ENCODE results near the gene PAX5. TPM values are rescaled to one million over a fixed set of nuclear protein-coding genes. Genes with fewer than 3 reads are reported as not detected.

PAX5 gene
- total RNA-seq, 4 donors from 2014 or later = 0.55 TPM; not detected in 3

DNA sequence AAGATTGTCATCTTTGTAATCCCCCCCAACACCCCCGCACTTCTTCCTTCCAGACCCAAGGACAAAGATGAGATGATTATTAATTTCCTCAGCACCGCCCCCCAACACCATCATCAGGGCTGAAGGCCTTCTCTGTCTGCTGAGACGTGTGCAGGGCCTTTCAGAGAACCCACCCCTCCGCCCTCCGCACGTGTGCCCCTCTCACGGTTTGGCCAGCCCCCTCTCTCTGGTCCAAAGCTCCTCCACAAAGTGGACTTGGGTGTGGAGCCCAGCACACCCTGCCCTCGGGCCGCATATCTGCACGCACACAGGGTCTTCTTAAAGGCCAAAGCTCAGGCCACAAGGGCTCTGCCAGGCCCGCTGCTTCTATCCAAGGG is 32.0 kb downstream of the PAX5 start:
- Histone ChIP-seq H3K4me1 (no peaks in the 10 kb centered on the region), H3K27me3 (peaks cover 0 to 45% of the 10 kb centered on the region in 2 donors), H3K27ac (no peak overlapping the region), H3K36me3 (no peaks in the 10 kb centered on the region), H3K4me3 (no peak overlapping the region), H3K9me3 (no peaks in the 10 kb centered on the region)
- DNase-seq = no peak
- TF ChIP-seq POLR2A (IDR thresholded peaks at IDR 0.05) = no peak
- TF ChIP-seq, protein P1, sequence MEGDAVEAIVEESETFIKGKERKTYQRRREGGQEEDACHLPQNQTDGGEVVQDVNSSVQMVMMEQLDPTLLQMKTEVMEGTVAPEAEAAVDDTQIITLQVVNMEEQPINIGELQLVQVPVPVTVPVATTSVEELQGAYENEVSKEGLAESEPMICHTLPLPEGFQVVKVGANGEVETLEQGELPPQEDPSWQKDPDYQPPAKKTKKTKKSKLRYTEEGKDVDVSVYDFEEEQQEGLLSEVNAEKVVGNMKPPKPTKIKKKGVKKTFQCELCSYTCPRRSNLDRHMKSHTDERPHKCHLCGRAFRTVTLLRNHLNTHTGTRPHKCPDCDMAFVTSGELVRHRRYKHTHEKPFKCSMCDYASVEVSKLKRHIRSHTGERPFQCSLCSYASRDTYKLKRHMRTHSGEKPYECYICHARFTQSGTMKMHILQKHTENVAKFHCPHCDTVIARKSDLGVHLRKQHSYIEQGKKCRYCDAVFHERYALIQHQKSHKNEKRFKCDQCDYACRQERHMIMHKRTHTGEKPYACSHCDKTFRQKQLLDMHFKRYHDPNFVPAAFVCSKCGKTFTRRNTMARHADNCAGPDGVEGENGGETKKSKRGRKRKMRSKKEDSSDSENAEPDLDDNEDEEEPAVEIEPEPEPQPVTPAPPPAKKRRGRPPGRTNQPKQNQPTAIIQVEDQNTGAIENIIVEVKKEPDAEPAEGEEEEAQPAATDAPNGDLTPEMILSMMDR (IDR thresholded peaks at IDR 0.05) = no peak
- intact Hi-C loops (cut with DNase I; ENCODE audit: low total_unique reads) = no loop called here

DNA sequence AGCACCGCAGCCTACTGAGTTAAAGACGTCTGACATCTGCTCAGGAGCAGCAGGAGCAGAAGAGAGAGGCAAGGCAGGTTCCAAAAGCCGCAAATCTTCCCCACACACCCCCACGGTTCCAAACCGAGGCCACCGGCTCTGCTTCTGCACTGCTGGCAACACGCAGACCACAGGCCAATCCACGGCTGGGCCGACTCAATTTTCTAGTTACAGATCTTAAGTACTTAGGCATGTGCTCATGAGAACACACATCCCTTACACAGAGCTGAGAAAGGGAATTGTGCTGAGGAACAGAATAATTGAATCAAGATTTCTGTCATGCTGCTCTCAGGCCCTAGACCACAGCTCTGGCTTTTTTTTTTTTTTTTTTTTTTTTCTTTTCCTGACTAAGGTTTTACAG is 32.6 kb downstream of the PAX5 start:
- no peak for DNase-seq
- Histone ChIP-seq H3K4me3 (no peak overlapping the region), H3K36me3 (no peaks in the 10 kb centered on the region), H3K27ac (no peak overlapping the region), H3K27me3 (peaks cover 0 to 45% of the 10 kb centered on the region in 2 donors), H3K4me1 (no peaks in the 10 kb centered on the region), H3K9me3 (no peaks in the 10 kb centered on the region)
- TF ChIP-seq, protein P1 (IDR thresholded peaks at IDR 0.05) = no peak
- TF ChIP-seq POLR2A (IDR thresholded peaks at IDR 0.05) = no peak
- intact Hi-C loops (cut with DNase I; ENCODE audit: low total_unique reads) = no loop called here

DNA sequence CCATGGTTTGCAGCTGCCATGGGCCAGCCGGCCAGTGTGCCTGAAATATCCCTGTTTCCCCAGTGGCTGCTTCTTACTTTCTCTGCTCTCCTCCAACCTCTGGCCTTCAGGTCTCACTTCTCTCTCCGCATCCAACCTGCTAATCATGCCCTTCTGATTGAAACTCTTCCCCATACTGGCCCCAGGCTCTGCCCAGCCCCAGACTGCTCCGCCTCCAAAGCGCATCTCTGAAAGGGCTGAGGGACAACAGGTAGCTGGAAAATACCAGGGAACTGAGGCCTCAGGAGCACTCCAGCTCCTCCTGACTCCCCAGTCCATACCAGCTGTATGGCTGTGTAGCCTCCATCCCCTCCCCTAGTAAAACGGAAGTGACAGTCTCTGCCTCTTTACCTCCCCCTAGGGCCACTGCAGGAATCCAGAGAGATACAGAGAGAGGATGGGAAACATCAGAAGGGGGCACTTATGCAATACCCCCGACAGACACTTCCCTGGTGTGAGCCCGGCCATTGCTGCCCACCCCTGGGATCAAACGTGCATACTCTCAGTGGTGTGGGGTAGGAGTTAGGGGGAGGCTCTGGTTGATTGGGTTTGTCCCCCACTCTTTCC is 34.2 kb downstream of the PAX5 start:
- TF ChIP-seq, protein P1 (IDR thresholded peaks at IDR 0.05) = no peak
- no peak for TF ChIP-seq POLR2A (IDR thresholded peaks at IDR 0.05)
- Histone ChIP-seq H3K27ac (no peak overlapping the region), H3K4me3 (no peak overlapping the region), H3K4me1 (no peaks in the 10 kb centered on the region), H3K27me3 (peaks cover 0 to 32% of the 10 kb centered on the region in 2 donors), H3K36me3 (no peaks in the 10 kb centered on the region), H3K9me3 (no peaks in the 10 kb centered on the region)
- DNase-seq = no peak
- intact Hi-C loops (cut with DNase I; ENCODE audit: low total_unique reads) = no loop called here

DNA sequence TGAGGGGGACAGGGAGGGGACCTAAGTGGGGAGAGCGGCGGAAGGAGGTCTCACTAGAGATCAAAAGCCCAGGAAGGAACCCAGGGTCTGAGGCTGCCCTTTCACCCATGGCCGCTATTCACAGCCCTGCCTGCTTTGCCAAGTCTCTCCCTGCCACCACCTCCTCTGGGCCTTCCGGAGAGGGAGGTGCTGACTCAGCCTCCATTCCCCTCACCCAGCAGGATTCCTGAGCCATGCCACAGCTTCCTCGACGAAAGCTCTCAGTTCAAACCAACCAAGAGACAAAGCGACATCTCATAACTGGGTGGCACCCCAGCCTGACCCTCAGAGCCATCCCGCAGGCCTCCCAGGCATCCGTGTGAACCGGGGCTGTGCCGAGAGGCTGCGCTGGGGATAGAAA is 36.7 kb downstream of the PAX5 start:
- DNase-seq = no peak
- H3K27me3 ChIP-seq = peaks cover 0 to 15% of the 10 kb centered on the region in 2 donors
- no peak overlapping the region for H3K4me3 ChIP-seq
- no peaks in the 10 kb centered on the region for H3K4me1 ChIP-seq
- H3K27ac ChIP-seq = no peak overlapping the region
- intact Hi-C loops (cut with DNase I; ENCODE audit: low total_unique reads) = no loop called here
- no peak for TF ChIP-seq POLR2A (IDR thresholded peaks at IDR 0.05)
- TF ChIP-seq, protein P1 (IDR thresholded peaks at IDR 0.05) = no peak
- H3K36me3 ChIP-seq = no peaks in the 10 kb centered on the region
- no peaks in the 10 kb centered on the region for H3K9me3 ChIP-seq

DNA sequence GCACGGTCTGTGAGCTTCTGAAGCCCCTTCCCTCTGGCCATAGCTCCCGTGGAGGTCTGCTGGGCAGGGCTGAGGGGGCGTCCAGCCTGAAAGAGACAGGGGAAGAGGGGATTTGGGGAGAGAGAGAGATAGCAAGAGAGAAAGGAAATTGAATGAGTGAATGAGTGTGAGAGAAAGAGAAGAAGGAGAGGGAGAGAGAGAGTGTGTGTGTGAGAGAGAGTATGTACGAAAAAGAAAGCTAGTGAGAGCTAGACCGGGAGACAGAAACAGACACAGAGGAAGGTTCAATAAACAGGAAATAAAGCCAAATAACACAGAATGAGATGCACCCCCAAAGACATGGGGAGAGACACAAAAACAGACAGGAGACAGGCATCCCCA is 37.4 kb downstream of the PAX5 start:
- TF ChIP-seq, protein P1 (IDR thresholded peaks at IDR 0.05) = no peak
- no peak for TF ChIP-seq POLR2A (IDR thresholded peaks at IDR 0.05)
- H3K4me3 ChIP-seq = no peak overlapping the region
- no peaks in the 10 kb centered on the region for H3K9me3 ChIP-seq
- peaks cover 0 to 7% of the 10 kb centered on the region in 2 donors for H3K27me3 ChIP-seq
- intact Hi-C loops (cut with DNase I; ENCODE audit: low total_unique reads) = no loop called here
- DNase-seq = no peak
- H3K36me3 ChIP-seq = no peaks in the 10 kb centered on the region
- no peak overlapping the region for H3K27ac ChIP-seq
- no peaks in the 10 kb centered on the region for H3K4me1 ChIP-seq

All from uterus (tissue), 4 donors.